Measurements from ENCODE around the gene CATSPER4.
A peak's percentile ranks its signal among the peaks of the same experiment; 100 is the strongest.

Gene CATSPER4

DNA sequence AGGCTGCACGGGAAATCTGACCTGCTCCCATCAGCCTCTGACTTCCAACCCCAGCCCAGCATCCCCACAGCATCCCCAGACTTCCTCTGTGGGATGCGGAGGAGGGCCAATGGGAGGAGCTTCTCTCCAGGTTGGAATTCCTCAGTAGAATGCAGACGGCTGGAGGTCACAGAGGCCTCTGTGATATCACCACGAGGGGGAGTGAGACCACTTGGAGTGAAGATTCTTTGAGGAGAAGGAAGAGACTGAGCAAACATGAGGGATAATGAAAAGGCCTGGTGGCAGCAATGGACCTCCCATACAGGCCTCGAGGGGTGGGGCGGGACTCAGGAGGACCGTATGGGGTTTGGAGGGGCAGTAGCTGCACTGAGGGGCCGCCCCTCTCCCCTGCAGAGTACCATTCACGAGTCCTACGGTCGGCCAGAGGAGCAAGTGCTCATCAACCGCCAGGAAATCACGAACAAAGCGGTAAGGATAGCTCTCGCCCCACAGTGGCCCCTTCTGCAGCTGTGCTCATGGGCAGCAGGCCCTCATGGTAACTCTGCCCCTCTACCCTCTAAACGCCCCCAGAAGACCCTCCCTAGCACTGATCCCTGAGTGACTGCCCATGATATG, at the start of gene CATSPER4:
TSS of gene CATSPER4 (plus strand) at position 230 of the 615 bp plus-strand sequence. CDS start at position 256, 26 bp downstream.
- DNase-seq (ENCODE audit: low read depth), result no peak

DNA sequence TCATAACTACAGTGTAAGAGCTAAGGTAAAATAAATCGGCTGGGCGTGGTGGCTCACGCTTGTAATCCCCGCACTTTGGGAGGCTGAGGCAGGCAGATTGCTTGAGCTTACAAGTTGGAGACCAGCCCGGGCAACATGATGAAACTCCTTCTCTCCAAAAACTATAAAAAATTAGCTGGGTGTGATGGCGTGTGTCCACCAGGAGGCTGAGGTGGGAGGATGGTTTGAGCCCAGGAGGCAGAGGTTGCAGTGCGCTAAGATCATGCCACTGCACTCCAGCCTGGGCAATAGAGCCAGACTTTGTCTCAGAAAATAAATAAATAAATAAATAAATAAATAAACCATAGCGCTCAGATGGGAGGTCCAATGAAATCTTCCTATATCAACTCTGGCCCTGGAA, 48.2 kb upstream of the CATSPER4 start:
- DNase-seq (ENCODE audit: low read depth), result no peak

DNA sequence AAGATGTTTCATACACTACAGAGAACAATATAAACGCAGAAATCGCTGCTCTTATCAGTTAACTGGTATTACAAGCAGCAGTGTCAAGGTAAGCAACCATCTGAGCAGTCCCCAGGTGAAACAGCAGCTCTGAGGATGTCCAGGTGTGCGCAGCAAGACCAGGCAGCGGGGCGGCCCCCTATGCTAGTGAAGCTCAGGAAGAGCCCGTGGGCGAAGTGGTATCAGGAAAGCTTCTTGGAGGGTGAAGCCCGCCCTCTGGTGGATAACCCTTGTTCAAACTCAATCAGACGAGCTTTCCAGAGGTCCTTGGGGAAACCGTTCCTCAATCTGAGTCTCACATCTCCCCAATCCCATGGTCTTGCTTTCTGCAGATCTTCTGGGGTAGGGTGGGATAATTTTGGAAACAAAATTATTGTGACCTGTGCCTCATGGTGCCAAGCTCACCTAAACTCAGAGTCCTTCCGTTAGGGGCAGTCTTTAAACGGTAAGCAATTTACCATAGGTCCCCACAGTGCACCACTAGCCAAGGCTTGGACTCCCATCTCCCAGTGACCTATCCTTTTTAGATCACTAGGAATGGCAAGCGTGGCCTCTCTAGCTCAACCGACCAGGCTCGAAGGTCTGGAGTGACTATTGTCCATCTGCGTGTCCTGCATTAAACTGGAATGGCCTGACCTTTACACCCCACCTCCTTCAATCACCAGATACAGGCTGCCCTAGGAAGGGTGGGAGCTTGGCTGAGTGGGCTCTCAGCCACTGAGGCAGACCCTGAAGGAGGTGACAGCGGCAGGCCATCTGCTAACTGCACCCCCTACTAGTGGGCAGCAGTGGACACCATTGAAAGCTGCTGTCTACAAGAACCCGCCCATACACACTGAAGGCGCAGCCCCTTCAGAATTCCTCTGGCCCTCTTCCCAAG, 45.1 kb upstream of the CATSPER4 start:
- peak; percentile 61 for DNase-seq (ENCODE audit: low read depth)

DNA sequence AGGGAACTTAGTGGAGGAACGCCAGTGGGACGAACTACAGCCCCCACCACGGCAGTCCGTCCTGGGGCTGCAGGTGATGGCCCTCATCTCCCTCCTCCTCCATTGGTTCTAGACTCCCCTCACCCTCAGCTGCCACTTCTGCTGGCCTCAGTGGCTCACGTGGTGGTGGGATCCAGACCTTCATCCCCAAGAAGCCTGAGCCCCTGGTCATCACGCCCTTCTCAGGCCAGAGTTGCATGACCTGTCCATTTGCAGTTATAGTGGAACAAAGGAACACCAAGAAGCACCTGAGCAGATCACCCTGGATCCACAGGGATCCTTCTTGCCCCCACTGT, 44.5 kb upstream of the CATSPER4 start:
- DNase-seq (ENCODE audit: low read depth), result no peak

DNA sequence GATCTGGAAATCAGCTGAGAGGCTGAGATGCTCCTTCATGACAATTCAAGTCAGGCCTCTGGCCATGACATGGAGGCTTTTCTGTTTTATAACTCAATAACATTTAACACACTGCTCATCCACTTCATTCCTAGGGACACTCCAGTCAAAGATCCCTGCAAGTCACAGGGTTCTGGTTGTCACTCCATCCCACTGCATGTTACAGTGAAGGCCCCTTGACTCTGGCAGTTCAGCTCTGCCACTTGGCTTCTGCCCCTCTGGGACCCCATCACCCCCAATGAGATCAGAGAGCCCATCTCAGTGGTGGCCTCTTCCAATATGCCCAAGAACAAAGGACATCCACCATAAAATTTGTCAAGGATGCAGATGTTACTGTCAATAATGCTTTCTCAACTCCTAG, 41.5 kb upstream of the CATSPER4 start:
- no peak for DNase-seq (ENCODE audit: low read depth)

DNA sequence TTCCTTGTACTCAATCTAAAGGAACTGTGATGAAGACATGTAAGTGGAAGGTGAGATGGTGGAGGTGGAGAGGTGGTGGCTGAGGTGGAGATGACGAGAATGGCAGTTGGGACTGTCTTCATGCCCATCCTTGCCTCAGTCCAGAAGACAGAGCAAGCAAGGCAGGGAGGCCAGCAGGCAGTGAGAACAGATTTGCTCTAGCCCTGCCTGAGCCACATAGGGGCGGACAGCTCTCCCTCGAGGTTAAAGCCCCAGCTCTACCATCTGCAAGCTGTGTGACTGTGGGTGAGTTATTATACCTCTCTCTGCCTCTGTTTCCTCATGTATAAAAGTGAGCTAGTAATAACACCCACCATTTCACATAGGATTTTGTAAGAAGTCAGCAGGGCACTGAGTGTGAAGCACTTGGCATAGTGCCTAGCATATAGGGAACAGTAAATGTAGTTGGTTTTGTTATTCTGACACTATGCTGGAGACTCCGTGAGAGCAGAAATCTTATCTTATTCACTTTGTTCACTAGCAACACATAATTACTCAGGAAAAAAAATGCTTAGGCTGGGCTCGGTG, 36.4 kb upstream of the CATSPER4 start:
- no peak for DNase-seq (ENCODE audit: low read depth)

DNA sequence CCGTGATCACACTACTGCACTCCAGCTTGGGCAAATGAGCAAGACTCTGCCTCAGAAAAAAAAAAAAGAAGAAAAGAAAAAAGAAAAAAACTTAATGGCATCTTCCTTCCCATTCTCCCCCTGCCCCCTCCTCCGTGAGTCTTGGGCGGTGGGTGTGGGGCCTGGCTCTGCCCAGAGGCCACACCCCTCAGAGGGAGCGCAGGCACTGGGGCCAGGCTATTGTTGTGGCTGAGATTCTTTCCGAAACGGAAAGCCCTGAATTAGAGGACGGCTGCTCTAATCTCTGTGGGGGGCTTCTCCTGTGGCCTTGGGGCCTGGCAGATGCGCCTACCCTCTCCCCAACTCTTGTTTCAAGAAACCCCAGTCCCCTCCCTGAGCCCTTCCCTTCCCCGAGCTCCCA, 35.7 kb upstream of the CATSPER4 start:
- DNase-seq (ENCODE audit: low read depth), result no peak

DNA sequence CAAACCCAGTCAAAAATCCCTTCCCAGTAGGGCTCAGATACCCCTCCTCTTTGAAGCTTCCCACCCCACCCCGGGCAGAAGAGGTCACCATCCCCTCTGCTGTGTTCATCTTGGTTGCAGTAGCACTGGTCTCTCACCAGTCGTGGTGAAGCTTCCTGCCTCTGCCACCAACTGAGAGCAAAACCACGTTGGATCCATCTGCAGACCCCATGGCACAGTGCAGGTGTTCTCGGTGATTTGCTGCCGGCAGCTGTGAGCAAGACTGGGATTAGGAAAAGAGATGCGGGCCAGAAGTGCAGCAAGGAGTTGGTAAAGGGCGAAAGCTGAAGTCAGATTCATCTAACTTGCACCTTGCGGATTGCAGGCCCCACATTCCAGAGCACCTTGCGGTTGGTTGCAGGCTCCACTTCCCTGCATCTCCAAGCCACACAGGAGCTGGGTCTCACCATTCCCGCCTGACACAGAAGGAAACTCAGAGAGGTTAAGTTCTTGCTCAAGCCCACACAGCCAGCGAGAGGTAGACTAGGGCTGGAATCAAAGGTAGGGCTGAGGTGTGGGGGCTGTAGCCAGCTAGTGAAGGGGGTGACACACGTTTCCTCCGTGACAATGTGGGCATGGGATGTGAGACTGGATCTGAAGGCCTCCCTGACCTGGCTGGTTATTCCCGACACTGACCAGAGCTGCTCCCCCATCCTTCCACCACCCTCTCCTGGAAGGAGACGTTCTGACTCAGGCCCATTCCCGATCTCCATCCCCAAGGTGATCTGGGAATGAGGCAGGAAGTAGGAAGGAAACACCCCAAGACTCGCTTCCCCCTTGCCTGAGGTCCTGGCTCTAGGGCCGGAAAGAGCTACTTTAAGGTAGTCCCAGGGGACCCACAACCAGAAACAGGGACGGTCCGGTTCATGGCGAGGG, 34.8 kb upstream of the CATSPER4 start:
- no peak for DNase-seq (ENCODE audit: low read depth)

DNA sequence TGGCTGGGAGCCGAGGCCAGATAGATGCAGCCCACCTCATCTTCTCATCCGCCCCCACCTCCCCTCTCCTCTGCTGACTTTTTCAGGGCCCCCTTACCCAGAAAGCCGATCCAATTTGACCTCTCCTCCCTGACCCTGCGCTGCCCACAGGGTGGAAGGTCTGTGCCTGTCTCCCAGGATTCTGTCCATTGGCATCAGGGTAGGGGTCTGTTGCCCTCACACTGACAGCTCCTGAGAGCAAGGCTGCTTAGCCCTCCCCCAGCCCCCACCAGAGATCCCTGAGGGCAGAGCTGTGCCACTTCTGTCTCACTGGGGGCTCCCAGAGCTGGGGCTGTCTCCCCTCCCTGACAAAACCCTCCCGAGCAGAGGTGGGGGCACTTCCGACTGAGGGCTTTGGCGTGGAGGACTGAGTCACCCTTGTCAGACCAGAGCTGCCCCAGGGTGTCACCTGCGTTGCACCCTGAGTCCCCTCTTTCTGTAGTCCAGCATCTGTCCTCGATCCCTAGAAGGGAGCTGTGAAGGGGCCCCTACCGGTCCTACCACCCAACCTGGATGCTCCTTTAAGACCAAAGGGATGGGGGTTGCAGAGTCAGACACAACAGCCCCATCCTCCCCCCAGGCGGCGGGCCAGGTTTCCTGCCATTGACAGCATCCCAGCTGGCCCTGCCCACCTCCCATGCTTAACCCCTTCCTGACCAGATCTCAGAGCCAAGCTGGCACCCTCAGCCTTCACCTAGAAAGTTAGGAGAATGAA, 33.9 kb upstream of the CATSPER4 start:
- no peak for DNase-seq (ENCODE audit: low read depth)

DNA sequence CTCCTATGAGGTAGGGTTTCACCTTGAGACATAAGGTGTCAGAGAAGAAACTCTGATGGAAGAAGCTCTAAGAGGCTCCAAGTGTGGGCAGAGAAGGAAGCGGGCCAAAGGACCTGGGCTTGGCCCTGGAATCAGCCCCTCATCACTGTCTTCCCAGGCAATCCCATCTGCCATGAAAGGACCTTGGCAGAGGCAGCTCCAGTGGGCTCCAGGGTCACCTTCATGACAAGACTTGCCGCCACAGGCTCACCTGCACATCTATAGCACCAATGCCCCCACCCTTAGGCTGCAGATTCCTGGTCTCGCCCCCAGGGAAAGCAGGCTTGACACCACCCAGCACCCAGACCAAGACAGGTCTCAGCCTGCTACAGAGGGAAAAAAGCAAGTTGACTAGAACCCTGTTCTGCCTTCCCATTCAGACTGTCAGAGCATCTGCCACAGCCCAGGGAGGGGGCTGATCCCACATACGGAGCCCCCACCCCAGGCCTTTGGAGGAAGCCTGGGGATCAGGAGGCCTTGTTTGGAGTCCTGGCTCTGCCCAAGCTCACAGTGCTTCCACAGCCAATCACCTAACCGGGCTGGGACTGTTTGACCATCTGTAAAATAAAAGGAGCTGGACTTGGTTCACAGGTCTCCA, 32.0 kb upstream of the CATSPER4 start:
- no peak for DNase-seq (ENCODE audit: low read depth)

DNA sequence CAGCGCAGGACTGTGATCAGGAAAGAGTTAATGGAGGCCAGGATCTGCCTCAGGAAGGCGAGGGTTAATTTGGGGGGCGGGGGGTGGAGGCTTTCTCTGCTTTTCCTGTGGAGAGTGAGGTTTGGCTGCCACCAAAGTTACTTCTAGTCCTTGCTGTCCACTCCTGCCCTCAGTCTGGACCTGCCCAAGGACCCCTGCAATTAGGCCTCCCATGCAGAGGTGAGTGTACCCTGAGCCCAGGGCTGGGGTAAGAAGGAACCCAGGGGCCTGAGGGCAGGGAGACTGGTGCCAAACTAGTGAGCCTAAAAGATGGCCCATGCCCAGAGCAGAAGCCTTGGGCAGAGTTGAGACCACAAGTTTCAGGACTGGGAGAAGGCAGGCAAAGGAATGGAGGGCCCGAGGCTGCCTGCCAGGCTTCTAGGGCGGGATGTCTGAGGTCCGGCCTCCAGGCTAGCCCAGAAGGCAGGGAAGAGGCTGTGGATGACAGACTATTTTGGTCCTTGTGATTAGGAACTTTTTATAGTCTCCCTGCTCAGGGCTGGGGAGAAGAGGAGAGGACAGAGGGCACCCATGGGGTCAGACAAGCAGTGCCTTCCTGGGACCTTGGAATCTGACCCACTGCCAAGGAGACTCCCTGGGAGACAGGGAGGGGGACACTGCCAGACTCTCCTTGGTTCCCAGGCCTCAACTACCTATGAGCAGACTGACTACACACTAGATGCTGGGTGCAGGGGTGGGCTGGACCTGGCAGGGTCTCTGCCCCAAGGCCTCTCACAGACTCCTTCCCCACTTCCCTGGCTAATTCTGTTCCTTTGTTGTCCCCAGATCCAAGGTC, 31.3 kb upstream of the CATSPER4 start, which contains the start of gene FAM110D:
TSS of gene FAM110D (plus strand) at position 172 of the 835 bp plus-strand sequence. CDS start 2,213 bp downstream, outside the sequence.
- no peak for DNase-seq (ENCODE audit: low read depth)

DNA sequence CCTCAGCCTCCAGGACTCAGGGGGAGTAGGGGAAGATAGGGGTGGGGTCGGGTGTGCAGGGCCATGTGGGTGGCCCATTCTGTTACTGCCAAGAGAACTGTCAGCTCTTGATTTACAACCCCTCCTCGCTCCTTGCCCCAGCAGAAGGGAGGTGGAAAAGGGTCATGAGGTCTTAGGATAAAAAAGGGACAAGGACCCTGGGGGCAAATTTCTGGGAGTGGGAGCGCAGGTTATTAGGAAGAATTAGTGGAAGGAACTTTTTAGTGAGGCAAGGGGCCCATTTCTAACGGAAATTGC, 30.7 kb upstream of the CATSPER4 start:
- no peak for DNase-seq (ENCODE audit: low read depth)

DNA sequence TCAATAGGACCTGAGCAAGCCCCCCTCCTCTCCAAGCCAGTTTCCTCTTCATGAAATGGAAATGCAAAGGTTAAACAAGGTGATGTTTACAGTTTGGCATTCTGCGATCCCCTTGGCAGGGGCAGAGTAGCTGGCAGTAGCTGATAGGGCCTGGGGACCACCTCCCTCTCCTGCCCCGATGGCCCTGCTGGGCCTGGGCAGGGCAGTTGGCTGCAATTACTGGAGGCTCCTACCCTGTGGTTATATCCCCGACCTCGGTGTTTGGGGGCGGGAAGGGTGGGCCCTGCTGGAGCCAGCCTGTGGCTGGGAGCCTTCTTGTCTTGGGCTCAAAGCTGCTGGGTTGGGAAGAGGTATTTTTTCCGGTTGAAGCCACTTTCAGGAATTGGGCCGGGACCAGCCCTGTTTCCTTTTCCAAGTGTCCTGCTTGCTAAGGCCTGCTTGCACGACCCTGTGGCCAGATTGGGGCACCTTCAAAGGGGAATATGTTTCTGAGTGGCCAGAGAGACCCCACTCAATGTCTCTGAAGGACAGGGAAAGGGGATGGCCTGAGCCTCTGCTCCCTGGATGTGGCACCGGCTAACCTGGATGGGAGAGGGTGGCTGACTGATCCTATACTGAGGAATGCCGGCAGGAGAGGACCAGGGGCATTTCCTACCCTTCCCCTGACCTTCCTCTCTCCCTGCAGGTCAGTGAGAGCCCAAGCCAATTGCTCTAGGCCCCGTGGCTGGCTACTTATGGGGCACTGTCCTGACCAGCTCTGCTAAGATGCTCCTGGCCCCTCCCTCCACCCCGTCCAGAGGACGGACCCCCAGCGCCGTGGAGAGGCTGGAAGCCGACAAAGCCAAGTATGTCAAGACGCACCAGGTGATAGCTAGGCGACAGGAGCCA, 29.6 kb upstream of the CATSPER4 start:
- DNase-seq (ENCODE audit: low read depth), result no peak

DNA sequence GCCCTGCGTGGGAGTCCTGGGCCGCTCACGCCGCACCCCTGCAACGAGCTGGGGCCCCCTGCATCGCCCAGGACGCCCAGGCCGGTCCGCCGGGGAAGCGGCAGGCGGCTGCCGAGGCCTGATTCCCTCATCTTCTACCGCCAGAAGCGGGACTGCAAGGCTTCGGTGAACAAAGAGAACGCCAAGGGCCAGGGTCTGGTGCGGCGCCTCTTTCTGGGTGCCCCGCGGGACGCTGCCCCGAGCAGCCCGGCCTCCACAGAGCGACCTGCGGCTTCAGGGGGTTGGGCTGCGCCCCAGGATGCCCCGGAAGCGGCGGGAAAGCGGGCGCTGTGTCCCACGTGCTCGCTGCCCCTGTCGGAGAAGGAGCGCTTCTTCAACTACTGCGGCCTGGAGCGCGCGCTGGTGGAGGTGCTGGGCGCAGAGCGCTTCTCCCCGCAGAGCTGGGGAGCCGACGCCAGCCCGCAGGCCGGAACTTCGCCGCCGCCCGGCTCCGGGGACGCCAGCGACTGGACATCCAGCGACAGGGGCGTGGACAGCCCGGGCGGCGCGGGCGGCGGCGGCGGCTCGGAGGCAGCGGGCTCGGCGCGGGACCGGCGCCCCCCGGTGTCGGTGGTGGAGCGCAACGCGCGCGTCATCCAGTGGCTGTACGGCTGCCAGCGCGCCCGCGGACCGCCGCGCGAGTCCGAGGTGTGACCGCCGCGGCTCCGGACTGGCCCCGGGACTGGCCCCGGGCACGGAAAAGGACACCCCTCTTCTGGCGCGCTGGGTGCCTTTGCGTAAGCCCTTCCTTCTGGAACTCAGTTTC, 28.8 kb upstream of the CATSPER4 start:
- peak; percentile 11 for DNase-seq (ENCODE audit: low read depth)

DNA sequence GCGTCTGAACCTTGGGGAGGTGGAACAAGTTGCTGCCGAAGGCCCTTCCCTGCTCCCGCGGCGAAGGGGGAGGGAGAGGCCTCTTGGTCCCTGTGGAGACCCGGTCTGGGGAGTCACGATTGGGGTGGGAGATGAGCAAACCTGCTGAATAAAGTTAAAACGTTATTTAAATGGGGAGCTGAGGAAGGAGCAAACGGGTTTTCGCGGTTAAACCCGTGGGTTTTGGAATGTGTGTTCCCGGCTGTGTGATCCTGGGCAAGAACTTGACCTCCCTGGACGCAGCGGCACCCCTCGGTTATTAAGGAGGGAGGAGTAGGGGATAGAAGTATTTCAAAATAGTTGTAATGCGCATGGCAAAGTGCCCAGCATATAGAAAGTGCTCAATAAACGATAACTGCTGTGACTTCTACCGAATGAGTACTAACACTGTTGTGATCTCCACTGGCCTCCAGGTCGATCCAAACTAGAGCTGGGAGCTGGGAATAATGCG, 28.1 kb upstream of the CATSPER4 start:
- DNase-seq (ENCODE audit: low read depth), result no peak

DNA sequence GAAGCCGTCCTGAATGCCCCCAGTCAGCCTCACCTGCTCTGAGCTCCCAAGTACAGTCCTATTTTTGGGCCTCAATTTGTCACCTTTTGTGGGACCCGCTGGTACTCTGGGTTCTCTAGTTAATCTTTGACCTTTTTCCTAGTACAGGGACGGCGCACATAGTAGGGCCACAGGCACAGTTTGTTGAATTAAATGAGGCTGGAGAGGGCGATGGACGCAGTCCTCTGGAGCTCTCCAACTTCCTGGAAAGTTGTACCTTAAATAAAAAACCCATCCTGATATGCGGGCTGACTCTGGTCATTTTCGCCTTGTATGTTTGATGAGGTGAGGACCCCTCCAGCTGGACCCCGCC, 26.7 kb upstream of the CATSPER4 start:
- DNase-seq (ENCODE audit: low read depth), result no peak

DNA sequence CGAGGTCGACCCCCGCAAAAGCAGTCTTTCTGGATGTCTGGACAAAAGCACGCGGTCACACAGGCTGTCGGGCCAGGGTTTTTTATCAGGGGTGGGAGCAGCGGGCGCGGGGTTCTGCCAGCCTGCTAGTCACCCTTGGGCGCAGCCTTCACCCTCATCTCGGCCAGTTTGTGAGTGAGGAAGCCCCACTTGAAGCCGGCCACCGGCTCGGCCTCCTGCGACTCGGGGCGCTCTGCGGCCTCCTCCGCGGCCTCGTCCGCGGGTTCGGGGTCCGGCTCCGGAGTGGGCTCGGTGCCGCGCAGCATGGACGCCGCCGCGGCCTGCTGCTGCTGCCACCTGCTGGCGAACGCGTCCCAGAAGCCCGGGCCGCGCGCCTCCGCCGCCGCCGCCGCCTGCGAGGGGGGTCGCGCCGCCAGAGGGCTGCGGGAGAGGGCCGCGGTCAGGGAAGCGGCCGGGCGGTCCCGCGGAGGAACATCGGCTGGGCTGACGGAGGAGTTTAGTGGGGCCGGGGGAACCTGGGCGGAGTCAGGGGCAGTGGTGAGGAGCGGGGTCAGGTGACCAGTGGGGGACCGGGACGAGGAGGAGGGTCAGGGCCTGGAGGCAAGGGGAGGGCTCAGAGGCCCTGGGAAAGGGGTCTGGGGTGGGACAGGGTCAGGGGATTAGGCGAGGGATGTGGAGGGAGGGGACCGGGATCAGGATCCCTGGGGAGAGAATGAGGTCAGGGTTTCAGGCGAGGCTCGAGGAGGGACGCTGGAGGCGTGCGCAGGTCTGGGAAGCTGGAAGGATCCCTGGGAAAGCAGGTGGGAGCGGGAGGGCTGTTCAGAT, 26.2 kb upstream of the CATSPER4 start:
- DNase-seq (ENCODE audit: low read depth), result peak; percentile 35

Measured in stimulated activated CD8-positive, alpha-beta memory T cell treated with anti-CD3 and anti-CD28 coated beads, Interleukin-12 subunit alpha, Interleukin-12 subunit beta, amount 100 ng/mL, for 4 hours (primary cell).